HG02798 (cell line): ENCODE measurements around the gene OLFM2.
"Not testable (repeated sequence)": the region's sequence is repeated elsewhere in the genome, so short reads cannot be mapped to it uniquely, and the experiment has no call there.

Experiments used
- ATAC-seq: cut with Tn5 transposase; IDR thresholded peaks from one replicate; pipeline ENCODE4 v1.9.1; 2021; ENCODE audit warnings: mild to moderate bottlenecking; ENCODE audit not compliant: unreplicated experiment, poor library complexity

Gene OLFM2

DNA sequence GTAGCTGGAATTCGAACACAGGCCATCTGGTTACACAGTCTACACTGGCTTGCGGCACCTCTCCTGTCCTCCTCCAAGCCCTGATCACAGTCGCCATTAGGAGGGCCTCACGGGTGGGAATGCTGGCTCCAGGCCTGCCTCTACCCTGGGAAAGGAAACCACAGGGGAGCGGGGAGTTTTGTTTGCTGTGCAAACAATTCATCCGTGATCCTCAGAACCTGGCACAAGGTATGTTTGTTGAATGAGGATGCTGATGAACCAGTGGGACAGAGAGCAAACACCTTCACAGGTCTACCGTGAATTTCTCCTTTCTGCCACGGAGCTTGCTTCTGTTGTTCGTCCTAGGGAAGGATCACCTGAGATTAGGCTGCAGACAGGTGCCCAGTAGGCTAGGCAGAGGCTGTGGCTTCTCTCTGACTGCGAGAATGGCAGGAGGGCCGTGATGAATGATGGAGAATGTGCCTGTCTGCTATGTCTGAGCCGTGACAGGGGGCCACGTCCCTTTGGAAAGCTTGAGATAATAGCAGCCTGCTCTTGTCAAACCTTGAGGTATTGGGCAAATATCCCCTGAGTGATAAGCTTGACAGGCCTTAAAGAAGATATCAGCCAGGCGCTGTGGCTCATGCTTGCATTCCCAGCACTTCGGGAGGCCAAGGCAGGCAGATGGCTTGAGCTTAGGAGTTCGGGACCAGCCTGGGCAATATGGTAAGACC, 64.5 kb downstream of the OLFM2 start:
- no peak for ATAC-seq

- no peak for ATAC-seq
Measured at GRCh38 chr19:9868983-9869617, 67.2 kb downstream of the OLFM2 start.

- ATAC-seq: no peak
Measured at GRCh38 chr19:9865732-9866501, 70.4 kb downstream of the OLFM2 start.

DNA sequence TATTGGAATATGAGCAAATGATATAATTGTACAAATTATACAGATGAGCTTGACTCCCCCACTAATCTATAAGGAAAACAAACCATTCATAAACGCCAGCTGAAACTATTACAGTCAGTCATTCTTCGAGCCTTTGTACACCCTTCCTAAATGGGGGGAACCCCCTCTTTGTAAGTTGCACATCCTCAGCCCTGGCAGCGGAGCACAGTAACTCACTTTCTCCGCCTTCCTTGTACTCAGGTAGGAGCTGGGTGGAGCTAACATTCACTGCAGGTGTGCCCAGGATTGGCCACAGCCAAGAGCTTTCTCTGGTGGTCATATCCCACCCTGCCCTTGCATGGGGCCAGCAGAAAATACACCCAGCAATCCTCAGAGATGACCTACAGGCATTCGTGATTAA, 72.6 kb downstream of the OLFM2 start:
- ATAC-seq: no peak

DNA sequence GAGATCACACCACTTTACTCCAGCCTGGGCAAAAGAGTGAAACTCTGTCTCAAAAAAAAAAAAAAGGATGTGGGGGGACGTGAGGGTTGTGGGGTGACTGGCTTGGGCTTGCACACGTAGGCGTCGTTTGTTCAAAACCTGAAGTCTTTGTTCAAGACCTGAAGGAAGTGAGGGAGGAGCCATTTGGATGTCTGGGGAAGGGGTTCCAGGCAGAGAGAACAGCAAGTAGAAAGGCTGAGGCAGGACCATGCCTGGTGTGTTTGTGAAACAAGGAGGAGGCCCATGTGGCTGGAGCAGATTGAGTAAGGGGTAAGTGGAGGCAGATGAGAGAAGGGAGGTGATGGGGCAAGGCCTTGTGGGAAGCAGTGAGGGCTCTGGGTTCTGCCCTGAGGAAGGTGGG, 73.4 kb downstream of the OLFM2 start:
- ATAC-seq: no peak

DNA sequence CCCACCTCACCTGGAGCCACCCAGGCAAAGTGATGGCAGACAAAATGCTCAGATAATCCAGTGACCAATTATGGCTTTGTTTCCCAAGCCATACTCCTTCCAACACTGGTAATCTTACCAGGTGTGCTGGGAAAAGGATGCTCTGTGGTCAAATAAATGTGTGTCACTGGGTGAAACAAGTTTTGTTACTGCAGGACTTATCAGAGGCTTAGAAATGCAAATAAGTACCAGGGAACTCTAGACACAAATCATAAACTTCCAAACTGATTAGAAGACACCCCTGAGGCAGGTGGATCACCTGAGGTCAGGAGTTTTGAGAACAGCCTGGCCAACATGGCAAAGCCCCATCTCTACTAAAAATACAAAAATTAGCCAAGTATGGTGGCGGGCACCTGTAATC, 74.8 kb downstream of the OLFM2 start:
- ATAC-seq: no peak

DNA sequence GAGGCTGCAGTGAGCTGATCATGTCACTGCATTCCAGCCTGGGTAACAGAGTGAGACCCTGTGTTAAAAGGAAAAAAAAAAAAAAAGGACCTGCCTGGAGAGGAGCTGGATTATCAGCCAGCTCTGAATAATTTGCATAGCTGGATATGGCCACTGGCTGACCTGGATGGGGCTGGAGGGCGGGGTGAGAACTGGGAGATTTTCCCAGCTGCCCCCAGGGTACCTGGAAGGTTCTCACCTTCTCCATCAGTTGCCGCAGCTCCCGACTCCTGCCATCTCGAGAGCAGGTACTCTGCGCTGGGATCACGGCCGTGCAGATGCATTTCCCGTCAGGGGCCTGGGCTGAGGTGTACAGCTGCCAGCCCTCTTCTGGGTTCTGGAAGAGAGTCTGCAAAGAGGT, 75.9 kb downstream of the OLFM2 start:
- no peak for ATAC-seq

DNA sequence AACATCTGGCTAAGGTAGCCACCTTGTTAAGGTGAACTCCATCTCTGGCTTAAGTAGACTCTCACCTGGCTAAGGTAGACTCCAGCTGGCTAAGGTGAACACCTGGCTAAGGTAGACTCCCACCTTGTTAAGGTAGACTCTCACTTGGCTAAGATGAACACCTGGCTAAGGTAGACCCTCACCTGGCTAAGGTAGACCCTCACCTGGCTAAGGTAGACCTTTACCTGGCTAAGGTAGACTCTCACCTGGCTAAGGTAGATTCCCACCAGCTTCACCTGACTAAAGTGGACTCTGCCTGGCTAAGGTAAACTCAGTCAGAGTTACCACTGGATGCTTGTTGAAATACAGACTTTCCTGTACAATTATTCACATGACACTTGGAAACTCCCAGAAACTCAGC, 77.5 kb downstream of the OLFM2 start:
- no peak for ATAC-seq

DNA sequence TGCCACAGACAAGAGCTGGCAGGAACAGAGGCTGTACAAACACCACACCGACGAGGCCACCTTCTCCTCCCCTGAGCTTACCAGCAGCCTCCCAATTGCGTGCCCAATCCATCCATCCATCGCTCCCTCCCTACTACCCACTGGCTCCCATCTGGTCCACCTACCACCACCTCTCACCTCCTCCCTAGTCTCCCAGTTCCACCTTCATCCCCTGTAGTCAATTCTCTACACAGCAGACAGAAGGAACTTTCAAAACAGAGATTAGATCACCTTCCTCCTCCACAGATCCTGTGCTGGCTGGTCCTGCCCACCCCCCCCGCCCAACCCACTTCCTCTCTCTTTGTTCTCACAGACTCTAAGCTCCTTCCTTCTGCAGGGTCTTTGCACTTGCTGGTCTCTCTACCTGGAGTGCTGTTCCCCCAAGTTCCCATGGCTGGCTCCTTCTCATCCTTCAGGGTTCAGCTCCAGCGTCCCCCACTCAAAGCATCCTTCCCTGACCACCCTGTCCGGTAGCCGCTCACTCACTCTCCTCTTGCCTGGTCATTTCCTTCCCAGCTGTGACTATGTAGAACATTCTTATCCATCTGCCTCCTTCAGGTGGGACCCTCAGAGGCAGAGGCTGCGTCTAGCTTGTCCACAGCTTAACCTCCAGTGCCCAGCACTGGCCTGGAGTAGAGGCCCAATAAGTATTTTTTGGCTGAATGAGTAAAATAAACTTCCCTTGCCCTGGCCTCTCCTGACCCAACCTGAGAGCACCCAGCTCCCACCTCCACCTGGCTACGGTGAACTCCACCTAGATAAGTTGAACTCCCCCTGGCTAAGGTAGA, 78.2 kb downstream of the OLFM2 start:
- no peak for ATAC-seq

DNA sequence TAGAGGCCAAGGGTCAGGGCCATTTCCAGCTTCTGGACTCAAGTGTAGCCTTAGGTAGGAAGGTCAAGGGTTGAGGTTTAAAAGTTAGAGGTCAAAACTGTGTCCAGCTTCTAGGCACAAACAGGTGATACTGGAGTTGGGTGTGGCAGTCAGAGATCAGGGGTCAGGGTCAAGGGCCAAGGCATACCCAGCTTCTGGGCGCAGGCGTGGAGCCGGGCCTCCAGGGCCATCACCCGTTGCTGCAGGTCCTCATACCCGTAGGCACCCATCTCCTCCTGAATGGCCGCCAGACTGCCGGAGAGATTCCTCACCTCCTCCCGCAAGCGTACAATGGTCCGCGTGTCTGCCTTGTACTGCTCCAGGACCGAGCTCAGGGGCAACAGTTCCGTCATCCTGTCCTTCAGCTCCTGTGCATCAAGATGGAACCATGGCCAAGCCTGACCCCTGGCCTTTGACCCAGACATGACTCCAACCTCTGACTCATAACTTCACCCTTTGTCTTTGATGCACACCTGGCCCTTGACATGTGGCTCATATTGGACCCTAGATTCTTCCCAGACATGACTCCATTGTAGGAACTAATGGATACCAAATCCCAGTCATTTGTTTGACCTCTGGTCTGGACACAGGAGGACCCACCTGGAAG, 79.1 kb downstream of the OLFM2 start:
- ATAC-seq: no peak

DNA sequence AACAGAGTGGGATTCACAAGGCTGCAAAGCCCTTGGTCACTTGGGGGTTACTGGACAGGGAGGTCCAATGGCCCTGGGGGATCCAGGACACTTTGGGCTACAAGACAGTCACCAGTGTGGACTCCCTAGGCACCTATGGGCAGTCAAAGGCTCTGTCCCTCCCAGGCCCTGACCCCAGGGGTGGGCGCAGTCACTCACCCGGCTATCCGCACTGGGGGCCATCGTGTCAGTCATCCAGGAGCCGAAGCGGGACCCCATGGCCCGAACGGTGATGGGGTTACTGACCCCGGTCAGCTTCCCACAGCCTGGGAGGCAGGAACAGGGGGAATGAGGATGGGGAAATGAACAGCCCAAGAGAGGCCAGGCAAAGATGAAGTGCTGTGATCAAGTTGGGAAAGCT, 79.7 kb downstream of the OLFM2 start:
- no peak for ATAC-seq

- no peak for ATAC-seq
Measured at GRCh38 chr19:9854282-9854846, 82.0 kb downstream of the OLFM2 start.

DNA sequence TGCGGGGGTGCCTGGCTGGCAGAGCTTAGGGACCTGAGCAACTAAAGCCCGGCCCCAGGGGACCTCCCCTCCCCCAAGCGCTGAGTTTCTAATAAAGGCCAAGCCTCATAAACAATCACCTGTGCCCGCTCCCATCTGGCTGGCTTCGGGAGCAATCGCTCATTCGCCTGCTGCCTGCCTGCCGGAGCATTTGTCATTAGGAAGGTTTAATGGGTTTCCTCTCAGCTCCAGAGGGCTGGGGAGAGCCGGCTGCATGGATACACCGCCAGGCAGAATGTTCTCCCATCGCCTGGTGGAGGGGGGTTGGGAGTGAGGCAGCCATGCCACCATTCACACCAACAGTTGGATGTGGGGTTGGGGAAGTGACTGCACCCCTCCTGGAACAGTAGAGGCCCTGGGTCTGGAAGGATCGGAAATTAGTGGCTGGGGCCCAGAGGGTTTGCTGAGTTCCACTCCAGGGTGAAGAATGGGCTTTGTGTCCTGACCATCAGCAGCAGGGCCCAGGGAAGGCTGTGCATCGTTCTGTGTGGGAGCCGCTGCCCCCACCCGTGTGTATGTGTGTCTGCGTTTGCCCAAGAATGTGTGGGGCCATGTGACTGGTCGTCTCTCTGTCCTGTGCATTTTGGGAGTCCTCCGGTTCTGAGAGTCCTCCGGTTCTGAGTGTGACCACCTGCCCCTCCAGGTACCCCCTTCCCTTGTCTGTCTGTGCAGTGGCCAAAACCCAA, 85.9 kb downstream of the OLFM2 start:
- ATAC-seq: no peak

DNA sequence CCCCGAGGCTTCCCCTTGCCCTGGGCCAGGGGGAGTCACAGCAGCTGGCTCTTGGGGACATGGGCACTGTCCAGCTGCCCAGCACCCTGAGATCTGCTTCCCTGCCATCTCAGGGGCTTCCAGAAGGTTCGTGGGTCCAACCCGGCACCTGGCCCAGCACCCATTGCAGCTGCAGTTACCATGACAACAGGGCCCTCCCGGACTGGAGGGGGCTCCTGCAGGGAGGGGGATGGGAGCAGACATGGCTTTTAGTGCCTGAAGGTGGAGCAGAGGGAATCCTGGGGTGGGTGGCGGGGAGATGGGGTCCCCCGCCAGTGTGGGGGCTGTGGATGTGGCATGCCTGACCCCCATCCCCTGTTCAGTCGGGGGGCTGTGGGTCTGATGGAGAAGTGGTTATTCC, 86.5 kb downstream of the OLFM2 start:
- ATAC-seq: no peak

GRCh38 chr19:9848762-9849161, 87.6 kb downstream of the OLFM2 start:
- no peak for ATAC-seq

DNA sequence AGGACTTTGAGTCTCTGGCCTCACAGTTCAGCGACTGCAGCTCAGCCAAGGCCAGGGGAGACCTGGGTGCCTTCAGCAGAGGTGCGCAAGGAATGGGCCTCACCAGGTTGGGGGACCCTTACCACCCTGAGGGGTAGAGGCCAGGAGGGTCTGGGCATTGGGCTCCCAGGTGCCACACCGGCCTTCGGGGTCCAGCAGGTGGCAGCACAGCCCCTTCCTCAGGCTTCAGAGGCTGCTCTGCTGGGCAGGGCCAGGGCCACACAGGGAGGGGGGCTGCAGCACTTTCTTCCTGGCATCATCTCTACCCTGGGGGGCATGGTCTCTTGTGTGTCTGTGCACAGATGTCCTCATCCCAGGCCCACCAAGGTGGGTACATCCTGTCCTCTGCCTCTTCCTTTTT, 88.3 kb downstream of the OLFM2 start:
- ATAC-seq: no peak

- no peak for ATAC-seq
Measured at GRCh38 chr19:9847087-9847671, 89.1 kb downstream of the OLFM2 start.

DNA sequence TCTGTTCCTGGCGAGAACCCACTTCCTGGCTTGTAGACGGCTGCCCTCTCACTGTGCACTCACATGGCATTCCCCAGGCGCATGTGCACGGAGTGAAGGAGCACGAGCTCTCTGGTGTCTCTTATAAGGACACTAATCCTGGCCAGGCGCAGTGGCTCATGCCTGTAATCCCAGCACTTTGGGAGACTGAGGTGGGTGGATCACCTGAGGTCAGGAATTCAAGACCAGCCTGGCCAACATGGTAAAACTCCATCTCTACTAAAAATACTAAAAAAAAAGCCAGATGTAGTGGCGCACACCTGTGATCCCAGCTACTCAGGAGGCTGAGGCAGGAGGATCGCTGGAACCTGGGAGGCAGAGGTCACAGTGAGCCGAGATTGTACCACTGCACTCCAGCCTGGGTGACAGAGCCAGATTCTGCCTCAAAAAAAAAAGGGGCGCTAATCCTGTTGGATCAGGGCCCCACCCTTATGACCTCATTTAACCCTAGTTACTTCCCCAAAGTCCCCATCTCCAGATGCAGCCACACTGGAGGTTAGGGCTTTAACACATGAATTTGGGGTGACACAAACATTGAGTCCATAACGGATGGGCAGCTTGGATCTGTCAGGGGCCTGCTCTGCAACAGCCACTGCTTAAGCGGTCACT, 92.6 kb downstream of the OLFM2 start:
- not testable (repeated sequence) for ATAC-seq
